Natural killer cell (primary cell): ENCODE data around the gene CSE1L. TPM values are rescaled to one million over a fixed set of nuclear protein-coding genes. Genes with fewer than 3 reads are reported as not detected.

Experiments used
- ATAC-seq, 3 donors: fragments of 150-1000 bp in 2 of 3; fragments of 200-7000 bp in 1 of 3; cut with Tn5 transposase; 1 replicate in 1 of 3; 2 replicates in 2 of 3; pipeline ENCODE4 v1.10.0; 2021; ENCODE audit warnings: mild to moderate bottlenecking in 2 of 3, moderate library complexity in 2 of 3
- DNase-seq, 2 donors: peaks; one replicate each; pipeline versions ENCODE4 v3.0.0 to v3.0.0-alpha.2; 2013 to 2021; ENCODE audit warnings: mixed read lengths in 1 of 2
- H3K27ac ChIP-seq: one replicate; pipeline ENCODE4 v1.5.1; 2013; ENCODE audit warnings: mild to moderate bottlenecking, low read length
- H3K27me3 ChIP-seq: one replicate; pipeline ENCODE4 v1.6.1; 2013; ENCODE audit warnings: low read length; ENCODE audit not compliant: control insufficient read depth, insufficient read depth
- H3K36me3 ChIP-seq: one replicate; pipeline ENCODE4 v1.6.1; 2013; ENCODE audit warnings: low read length; ENCODE audit not compliant: control insufficient read depth, insufficient read depth
- H3K4me1 ChIP-seq: one replicate; pipeline ENCODE4 v1.6.1; 2013; ENCODE audit warnings: low read length; ENCODE audit not compliant: control insufficient read depth, insufficient read depth
- H3K4me3 ChIP-seq: one replicate; pipeline ENCODE4 v1.5.1; 2013; ENCODE audit warnings: low read length
- H3K9me3 ChIP-seq: one replicate; pipeline ENCODE4 v1.6.1; 2013; ENCODE audit warnings: low read length; ENCODE audit not compliant: control insufficient read depth, insufficient read depth
- H3K27ac Mint-ChIP-seq, 2 donors: one replicate each; pipeline ENCODE4 v1.8.0; 2022; ENCODE audit warnings: mild to moderate bottlenecking in 2 of 2, mixed read lengths in 2 of 2, moderate library complexity in 1 of 2
- H3K27me3 Mint-ChIP-seq, 2 donors: one replicate each; pipeline ENCODE4 v1.8.0; 2022; ENCODE audit warnings: low read depth in 2 of 2, mixed read lengths in 2 of 2
- H3K36me3 Mint-ChIP-seq: one replicate; pipeline ENCODE4 v1.8.0; 2022; ENCODE audit warnings: mixed read lengths
- H3K4me1 Mint-ChIP-seq, 2 donors: one replicate each; pipeline ENCODE4 v1.8.0; 2022; ENCODE audit warnings: mixed read lengths in 2 of 2
- H3K4me3 Mint-ChIP-seq: one replicate; pipeline ENCODE4 v1.8.0; 2022; ENCODE audit warnings: mild to moderate bottlenecking, moderate library complexity, mixed read lengths
- H3K9me3 Mint-ChIP-seq, 2 donors: one replicate each; pipeline ENCODE4 v1.8.0; 2022; ENCODE audit warnings: mixed read lengths in 2 of 2
- CTCF ChIP-seq: fragments of 200-600 bp; IDR thresholded peaks from one replicate; pipeline ENCODE4 v1.8.0; 2022; ENCODE audit warnings: antibody characterized with exemption
- WGBS: methylation state at CpG from one replicate; pipeline ENCODE4 v1.1.7; 2013; ENCODE audit warnings: missing lambda C conversion rate; ENCODE audit not compliant: insufficient coverage; 5-methylcytosine and 5-hydroxymethylcytosine counted together
- intact Hi-C: fragments of 100-400 bp; cut with micrococcal nuclease; formaldehyde crosslinking; loops from one replicate; pipeline ENCODE4 v1.14.2; 2022
- total RNA-seq, 4 donors: library from RNA; stranded (reverse); fragments of 120-200 nt in 1 of 4; gene quantifications; one replicate each; pipeline versions ENCODE4 v1.2.3 to v1.2.4, GENCODE V29; 2013 to 2022

The CSE1L gene
- total RNA-seq, 3 donors from 2014 or later (not counting 1 experiment from before 2014, with no cell fraction given) = 24.6 to 29.5 (median 25.8) TPM

- H3K4me3 Mint-ChIP-seq = no peak overlapping the region
- H3K36me3 Mint-ChIP-seq = peaks cover 10% of the 10 kb centered on the region
- ATAC-seq (no peak), DNase-seq (no peak)
- Histone ChIP-seq H3K27ac (no peak overlapping the region), H3K27me3 (no peaks in the 10 kb centered on the region), H3K4me1 (no peaks in the 10 kb centered on the region), H3K9me3 (no peaks in the 10 kb centered on the region), H3K4me3 (no peak overlapping the region), H3K36me3 (peaks cover 84% of the 10 kb centered on the region)
- TF ChIP-seq CTCF = no peak
- 97% methylated on average over 8 of the region's 8 CpGs for WGBS
- intact Hi-C loops = no loop called here
- H3K27ac Mint-ChIP-seq = no peak overlapping the region
- H3K4me1 Mint-ChIP-seq = no peaks in the 10 kb centered on the region
- H3K9me3 Mint-ChIP-seq = no peaks in the 10 kb centered on the region
- H3K27me3 Mint-ChIP-seq = no peaks in the 10 kb centered on the region
Observed at GRCh38 chr20:49091104-49091503, 45.0 kb downstream of the CSE1L start.

DNA sequence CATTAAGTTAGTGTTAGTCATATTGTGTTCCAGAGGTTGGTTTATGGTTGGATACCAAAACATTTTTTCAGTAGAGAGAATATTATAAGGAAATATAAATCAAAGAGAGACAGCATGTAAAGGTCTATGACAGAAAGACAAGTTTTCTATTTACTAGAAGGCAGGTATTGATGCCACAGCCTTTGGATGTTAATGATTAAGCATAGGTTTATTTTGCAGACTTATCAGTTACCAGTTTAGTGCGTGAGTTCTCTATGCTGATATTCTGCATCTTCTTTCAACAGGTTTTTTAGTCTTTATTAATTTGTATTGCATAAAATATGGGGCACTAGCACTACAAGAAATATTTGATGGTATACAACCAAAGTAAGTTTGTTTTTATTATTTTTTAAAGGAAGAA is 45.6 kb downstream of the CSE1L start:
- H3K9me3 Mint-ChIP-seq = no peaks in the 10 kb centered on the region
- Histone ChIP-seq H3K4me3 (no peak overlapping the region), H3K27me3 (no peaks in the 10 kb centered on the region), H3K4me1 (no peaks in the 10 kb centered on the region), H3K27ac (no peak overlapping the region), H3K9me3 (no peaks in the 10 kb centered on the region), H3K36me3 (peaks cover 86% of the 10 kb centered on the region)
- no peak overlapping the region for H3K4me3 Mint-ChIP-seq
- intact Hi-C loops = no loop called here
- WGBS = no CpG with 5 or more reads among the region's 1 CpG
- H3K4me1 Mint-ChIP-seq = no peaks in the 10 kb centered on the region
- peaks cover 17% of the 10 kb centered on the region for H3K36me3 Mint-ChIP-seq
- DNase-seq (no peak), ATAC-seq (no peak)
- no peaks in the 10 kb centered on the region for H3K27me3 Mint-ChIP-seq
- TF ChIP-seq CTCF = no peak
- H3K27ac Mint-ChIP-seq = no peak overlapping the region

DNA sequence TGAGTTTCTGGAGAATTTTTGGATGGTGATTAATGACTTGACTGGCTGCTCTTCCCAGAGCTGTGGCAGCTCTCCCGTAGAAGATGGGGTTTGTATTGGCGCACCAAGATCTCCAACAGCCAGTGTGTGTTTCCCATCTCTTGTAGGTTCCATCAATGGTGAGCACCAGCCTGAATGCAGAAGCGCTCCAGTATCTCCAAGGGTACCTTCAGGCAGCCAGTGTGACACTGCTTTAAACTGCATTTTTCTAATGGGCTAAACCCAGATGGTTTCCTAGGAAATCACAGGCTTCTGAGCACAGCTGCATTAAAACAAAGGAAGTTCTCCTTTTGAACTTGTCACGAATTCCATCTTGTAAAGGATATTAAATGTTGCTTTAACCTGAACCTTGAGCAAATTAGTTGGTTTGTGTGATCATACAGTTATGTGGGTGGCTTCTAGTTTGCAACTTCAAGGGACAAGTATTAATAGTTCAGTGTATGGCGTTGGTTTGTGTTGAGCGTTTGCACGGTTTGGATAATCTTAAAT is 50.2 kb downstream of the CSE1L start:
- ATAC-seq (no peak), DNase-seq (no peak)
- no peaks in the 10 kb centered on the region for H3K27me3 Mint-ChIP-seq
- intact Hi-C loops = no loop called here
- Histone ChIP-seq H3K4me3 (no peak overlapping the region), H3K27ac (no peak overlapping the region), H3K4me1 (peaks cover 3% of the 10 kb centered on the region), H3K27me3 (no peaks in the 10 kb centered on the region), H3K9me3 (no peaks in the 10 kb centered on the region), H3K36me3 (peaks cover 59% of the 10 kb centered on the region)
- WGBS = 96% methylated on average over 7 of the region's 7 CpGs
- peaks cover 21% of the 10 kb centered on the region for H3K36me3 Mint-ChIP-seq
- TF ChIP-seq CTCF = no peak
- no peaks in the 10 kb centered on the region for H3K9me3 Mint-ChIP-seq
- H3K4me1 Mint-ChIP-seq = peaks cover 5 to 9% of the 10 kb centered on the region in 2 donors
- H3K4me3 Mint-ChIP-seq = no peak overlapping the region
- H3K27ac Mint-ChIP-seq = no peak overlapping the region

DNA sequence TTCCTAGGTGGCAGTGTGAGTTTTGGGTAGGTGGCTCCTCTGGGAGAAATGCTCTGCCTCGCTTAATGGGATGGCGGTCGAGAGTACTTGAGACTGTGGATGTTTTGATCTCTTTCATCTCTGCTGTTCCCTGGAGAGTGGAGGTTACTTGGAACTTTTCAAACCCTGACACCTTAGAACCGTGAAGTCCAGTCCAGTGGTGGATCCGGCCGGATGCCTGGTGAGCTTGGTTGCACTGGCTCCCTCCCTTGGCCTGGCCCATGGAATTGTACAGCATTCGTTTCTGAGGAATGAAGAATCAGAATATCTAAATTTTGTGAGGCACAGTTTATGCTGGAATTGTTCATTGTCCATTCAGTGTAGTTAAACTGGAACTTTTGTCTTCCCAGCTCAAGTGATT is 51.0 kb downstream of the CSE1L start:
- no peaks in the 10 kb centered on the region for H3K9me3 ChIP-seq
- no peaks in the 10 kb centered on the region for H3K27me3 Mint-ChIP-seq
- peaks cover 21% of the 10 kb centered on the region for H3K36me3 Mint-ChIP-seq
- H3K27me3 ChIP-seq = no peaks in the 10 kb centered on the region
- no peak for DNase-seq
- H3K27ac Mint-ChIP-seq = no peak overlapping the region
- peaks cover 3% of the 10 kb centered on the region for H3K4me1 ChIP-seq
- no peak overlapping the region for H3K27ac ChIP-seq
- H3K9me3 Mint-ChIP-seq = no peaks in the 10 kb centered on the region
- peaks cover 52% of the 10 kb centered on the region for H3K36me3 ChIP-seq
- H3K4me3 ChIP-seq = no peak overlapping the region
- no peak for TF ChIP-seq CTCF
- peaks cover 9 to 12% of the 10 kb centered on the region in 2 donors for H3K4me1 Mint-ChIP-seq
- intact Hi-C loops = no loop called here
- no peak for ATAC-seq
- WGBS = 97% methylated on average over 7 of the region's 7 CpGs
- no peak overlapping the region for H3K4me3 Mint-ChIP-seq
